Measurements from ENCODE around the gene KCNJ14.
A peak's percentile ranks its signal among the peaks of the same experiment; 100 is the strongest.

KCNJ14 gene
- 3.4 to 4.3 reads per million in 2 donors for total RNA-seq

DNA sequence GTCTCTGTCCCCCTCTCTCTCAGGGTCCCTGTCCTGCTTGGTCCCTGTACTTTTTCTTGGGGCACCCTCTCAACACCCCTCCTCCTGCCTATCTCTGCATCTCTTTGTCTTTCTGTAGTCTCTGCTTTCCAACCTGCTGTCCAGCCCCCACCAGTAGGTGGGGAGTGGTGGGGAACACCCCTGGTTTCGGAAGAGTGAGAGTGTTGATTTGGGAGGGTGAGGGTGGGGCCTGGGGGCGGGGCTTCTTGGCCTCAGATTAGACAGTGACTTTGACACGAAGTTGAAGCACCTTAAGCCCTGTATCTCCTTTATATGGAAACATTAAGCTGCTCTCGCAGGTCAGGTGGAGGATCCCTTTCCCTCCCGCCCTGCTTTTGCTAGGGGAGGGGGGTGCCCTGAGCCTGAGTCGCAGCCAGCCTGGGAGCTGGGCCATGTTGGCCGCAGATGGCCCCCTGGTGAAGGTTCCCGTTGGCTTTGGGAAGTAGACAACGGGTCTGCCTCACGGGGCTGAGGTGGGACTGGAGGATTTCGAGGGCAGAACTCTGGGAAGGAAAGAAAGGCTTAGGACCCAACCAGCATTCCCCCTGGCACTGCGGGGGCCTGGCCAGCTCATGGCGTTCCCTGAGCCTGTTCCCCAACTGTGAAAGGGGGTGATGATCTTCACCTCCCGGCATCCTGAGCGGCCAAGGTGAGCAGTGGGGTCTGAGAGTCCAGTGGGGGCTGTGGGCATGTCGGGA is at the start of gene KCNJ14:
KCNJ14 (plus strand) TSS at position 404 of the 737 bp plus-strand sequence. CDS start 6,151 bp downstream, outside the sequence.
- DNase-seq: no peak

DNA sequence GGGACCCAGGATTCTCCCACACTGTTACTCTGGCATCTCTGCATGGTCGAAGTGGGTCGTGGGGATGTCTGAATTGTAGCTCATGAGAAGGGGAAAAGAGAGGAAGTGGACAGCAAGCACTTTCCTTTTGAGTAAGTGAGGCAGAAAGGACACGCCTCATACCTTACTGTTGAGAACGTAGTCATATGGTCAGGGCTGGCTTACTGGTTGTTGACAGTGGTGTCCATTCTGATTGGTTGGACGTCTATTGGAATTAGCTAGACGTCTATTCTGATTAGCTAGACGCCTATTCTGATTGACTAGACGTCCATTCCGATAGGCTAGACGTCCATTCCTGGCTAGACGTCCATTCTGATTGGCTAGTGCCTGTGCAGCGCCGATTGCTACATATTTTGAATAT is 49.5 kb upstream of the KCNJ14 start:
- DNase-seq: no peak

- DNase-seq: no peak
Measured at GRCh38 chr19:48413879-48414587, 41.3 kb upstream of the KCNJ14 start.

DNA sequence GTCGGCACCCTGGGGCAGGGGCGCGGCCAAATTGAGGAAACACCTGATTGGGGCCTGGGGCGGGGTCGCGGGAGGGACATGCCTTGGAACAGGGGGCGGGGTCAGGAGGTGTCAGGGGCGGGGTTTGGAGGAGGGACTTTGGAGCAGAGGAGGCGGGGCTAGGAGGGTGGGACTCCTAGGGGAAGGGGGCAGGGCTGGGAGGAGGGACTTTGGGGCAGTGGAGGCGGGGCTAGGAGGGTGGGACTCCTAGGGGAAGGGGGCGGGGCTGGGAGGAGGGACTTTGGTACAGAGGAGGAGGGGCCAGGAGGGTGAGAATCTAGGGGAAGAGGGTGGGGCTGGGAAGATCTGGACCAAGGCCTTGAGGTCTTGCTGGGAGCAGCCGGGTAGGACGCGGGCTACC is 40.0 kb upstream of the KCNJ14 start:
- DNase-seq: peak; percentile 73

DNA sequence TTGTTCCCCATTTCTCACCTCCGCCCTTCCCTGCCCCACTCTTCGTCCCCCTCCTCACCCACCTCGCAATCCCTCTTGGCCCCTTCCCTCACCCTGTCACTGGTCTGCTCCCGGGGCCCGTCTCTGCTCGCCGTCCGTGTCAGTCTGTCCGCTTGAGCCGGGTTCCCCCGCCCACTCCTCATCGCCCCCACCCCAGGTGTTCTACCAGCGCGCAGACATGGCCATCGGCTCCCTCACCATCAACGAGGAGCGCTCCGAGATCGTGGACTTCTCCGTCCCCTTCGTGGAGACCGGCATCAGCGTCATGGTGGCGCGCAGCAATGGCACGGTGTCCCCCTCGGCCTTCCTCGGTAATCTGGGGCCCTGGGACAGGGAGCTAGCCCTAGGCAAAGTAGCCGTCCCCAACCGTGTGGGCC is 39.6 kb upstream of the KCNJ14 start:
- no peak for DNase-seq

DNA sequence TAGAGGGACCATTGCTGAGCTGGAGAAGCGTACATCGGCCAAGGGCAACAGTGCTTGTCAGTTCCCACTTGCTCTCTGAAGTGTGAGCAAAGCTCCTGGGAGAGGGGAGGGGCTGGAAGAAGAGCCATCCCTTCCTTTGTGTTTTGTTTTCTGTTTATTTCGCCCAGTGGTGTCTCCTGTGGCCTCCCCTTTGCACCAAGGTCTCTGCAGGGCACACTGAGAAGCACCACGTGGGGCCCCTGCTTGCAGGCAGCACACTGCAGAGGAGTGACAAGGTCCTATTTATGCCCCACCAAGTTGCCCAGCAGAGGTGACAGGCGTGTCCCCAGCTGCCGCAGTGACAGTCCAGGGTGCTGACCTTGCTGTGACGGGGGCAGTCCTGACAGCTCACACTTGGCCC is 38.0 kb upstream of the KCNJ14 start:
- no peak for DNase-seq

DNA sequence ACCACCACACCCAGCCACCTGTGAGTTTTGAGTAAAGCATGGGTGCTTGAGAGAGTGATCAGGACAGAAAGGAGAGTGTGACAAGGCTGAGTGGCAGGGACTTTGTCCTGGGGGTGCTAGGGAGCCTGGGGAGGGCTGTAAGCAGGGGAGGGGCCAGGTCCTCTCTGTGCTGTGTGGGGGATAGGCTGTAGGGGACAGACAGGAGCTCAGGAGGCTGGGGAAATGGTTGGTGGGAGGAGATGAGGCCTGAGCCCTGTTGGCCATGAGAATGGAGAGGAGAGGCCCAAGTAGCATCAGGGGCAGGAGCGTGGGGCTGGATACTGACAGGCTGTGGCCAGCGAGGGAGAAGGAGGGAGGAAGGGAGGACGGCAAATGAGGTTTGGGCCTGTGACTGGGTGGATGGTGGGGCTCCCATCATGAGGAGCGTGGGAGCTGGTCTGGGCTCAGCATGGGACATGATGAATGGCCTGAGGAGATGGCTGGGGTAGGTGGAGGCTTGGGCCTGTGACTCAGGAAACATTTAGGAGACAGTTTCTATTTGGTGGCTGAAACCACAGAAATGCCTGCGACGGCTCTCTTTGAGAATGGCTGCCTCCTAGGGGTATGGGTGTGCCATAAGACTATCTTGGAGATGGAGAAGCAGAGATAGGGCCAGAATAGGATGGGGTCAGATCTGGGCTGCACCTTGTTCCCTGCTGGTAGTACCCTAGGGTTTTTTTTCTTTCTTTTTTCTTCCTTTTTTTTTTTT is 36.9 kb upstream of the KCNJ14 start:
- DNase-seq: no peak

- peak; percentile 57 for DNase-seq
Measured at GRCh38 chr19:48419158-48419920, 36.0 kb upstream of the KCNJ14 start.

DNA sequence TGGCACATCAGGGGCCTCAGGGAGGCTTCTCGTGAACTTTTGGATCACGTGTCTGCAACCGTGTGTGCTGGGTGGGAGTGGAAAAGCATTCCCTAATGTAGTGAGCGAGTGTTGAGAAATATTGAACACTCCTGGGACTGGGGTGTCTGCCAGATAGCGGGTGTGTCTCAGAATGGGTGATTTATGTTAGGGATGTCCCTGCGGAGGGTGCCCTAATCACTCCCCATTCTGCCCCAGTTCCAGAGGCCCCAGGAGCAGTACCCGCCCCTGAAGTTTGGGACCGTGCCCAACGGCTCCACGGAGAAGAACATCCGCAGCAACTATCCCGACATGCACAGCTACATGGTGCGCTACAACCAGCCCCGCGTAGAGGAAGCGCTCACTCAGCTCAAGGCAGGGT is 33.8 kb upstream of the KCNJ14 start:
- no peak for DNase-seq

GRCh38 chr19:48424694-48425219 is 30.6 kb upstream of the KCNJ14 start:
- DNase-seq: no peak

DNA sequence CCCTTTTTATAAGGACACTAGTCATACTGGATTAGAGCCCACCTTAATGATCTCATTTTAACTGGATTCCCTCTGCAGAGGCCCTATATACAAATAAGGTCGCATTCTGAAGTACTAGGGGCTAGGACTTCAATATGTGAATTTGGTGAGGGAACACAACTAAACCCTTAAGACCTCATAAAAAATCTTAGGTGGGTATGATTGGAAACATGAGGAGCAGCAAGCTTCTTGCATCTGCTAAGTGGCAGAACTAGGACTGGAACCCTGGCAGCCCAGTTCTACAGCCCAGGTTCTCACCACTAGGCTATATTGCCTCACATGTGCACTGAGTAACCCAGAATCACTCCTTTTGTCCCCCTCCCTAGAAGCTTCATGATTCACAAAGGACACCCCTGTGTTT is 26.7 kb upstream of the KCNJ14 start:
- no peak for DNase-seq

GRCh38 chr19:48433337-48433736 is 22.0 kb upstream of the KCNJ14 start:
- no peak for DNase-seq

DNA sequence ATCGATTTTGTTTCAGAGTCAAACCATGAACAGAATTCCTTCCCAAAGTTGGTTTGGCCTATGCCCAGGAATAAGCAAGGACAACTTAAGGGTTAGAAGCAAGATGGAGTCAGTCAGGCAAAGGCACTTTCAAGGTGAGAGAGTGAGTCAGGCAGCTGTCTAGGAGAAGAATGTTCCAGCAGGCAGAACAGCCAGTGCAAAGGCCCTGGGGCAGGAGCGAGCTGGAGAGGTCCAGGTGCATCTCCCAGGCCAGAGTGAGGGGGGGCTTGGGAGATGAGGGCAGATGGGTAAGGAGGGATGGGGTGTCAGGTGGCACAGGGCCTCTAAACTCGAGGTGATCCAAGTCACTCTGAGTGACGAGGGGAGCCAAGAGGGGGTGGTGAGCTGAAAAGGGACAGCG is 18.8 kb upstream of the KCNJ14 start:
- no peak for DNase-seq

DNA sequence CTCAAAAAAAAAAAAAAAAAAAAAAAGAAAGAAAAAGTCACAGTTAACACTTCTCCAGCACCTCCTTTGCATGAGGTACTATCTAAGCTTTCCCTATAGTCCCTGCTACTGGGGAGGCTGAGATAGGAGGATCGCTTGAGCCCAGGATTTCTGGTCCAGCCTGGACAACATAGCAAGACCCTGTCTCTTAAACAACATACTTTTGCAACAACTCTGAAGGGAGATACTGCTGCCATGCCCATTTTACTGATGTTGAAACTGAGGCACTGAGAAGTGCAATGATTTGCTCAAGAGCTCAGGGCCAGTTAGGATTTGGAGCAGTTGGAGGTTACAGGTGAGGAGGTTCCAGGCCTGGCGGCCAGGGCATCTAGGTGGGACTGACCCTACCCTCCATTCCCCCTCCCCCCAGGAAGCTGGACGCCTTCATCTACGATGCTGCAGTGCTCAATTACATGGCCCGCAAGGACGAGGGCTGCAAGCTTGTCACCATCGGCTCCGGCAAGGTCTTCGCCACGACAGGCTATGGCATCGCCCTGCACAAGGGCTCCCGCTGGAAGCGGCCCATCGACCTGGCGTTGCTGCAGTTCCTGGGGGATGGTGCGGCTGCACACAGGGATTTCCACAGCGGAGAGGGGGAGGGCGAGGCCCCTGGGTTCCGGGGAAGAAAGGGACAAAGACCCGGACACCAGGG is 13.9 kb upstream of the KCNJ14 start:
- no peak for DNase-seq

GRCh38 chr19:48442116-48443035 is 13.0 kb upstream of the KCNJ14 start:
- DNase-seq: no peak

DNA sequence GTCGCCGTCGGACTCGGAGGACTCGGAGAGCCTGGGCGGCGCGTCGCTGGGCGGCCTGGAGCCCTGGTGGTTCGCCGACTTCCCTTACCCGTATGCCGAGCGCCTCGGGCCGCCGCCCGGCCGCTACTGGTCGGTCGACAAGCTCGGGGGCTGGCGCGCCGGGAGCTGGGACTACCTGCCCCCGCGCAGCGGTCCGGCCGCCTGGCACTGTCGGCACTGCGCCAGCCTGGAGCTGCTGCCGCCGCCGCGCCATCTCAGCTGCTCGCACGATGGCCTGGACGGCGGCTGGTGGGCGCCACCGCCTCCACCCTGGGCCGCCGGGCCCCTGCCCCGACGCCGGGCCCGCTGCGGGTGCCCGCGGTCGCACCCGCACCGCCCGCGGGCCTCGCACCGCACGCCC is 12.1 kb upstream of the KCNJ14 start:
- no peak for DNase-seq

GRCh38 chr19:48443731-48444128 is 11.6 kb upstream of the KCNJ14 start:
- no peak for DNase-seq

DNA sequence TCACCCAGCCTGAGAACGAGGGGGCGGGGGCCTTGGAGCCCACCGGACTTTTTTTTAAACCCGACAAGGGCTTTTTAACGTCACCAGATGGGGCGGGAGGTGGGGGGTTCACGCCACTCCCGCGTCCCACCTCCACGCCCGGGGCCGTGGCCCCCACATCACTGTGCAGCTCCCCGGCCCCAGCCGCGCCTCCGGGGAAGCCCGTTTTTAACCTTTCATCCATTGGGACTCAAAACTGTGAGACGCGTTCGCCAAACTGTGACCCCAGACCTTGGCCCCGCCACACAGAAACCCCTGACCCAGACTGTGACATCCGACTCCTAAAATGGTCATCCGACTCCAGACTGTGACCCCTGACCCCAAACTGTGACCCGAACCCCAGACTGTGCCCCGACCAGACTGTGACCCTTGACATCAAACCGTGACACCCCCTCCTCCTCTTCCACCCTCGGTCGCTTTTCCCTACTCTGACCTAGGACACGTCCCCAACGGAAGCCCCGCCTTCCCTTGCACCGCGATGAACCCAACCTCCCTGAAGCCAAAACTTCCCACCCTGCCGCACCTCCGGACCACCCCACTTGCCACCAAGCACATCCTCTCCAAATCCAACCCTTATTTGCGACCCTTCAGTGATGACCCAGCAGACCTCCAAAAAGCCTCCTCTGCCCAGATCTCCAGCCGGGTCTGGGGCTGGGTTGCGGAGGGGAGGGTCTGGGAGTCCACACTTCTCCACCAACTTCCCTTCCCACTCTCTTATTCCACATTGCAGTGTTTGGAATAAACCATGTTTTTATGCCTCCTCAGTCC is 11.0 kb upstream of the KCNJ14 start:
- DNase-seq: no peak

GRCh38 chr19:48444936-48445200 is 10.5 kb upstream of the KCNJ14 start:
- no peak for DNase-seq

DNA sequence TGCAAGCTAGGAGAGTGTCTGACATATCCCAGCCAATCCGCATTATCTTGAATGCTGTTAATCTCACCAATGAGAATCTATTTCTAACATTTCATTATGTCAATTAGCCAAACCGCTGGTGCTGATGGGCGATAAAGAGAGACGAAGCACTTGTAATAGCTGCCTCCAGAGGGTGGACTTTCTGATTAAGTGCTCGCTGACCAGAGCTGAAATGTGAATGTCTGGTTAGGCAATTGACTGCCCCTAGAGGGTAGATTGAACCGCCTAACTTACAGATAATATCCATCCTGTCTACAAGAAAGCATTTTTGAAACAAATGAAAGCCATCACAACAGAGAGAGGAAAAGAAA is 10.1 kb upstream of the KCNJ14 start:
- DNase-seq: no peak
